HUES64 (cell line): ENCODE measurements around the gene GABARAP.

Experiments
- H3K27ac ChIP-seq: 2 replicates; pipeline ENCODE4 v1.7.0; 2013; ENCODE audit warnings: low read depth, low read length, inconsistent platforms
- H3K27me3 ChIP-seq: 2 replicates; pipeline ENCODE4 v1.6.1; 2013; ENCODE audit warnings: mild to moderate bottlenecking, low read length; ENCODE audit not compliant: insufficient read depth
- H3K36me3 ChIP-seq: 2 replicates; pipeline ENCODE4 v1.6.1; 2013; ENCODE audit warnings: mild to moderate bottlenecking, low read length; ENCODE audit not compliant: insufficient read depth
- H3K4me1 ChIP-seq: 2 replicates; pipeline ENCODE4 v1.6.1; 2013; ENCODE audit warnings: mild to moderate bottlenecking, low read length, moderate library complexity; ENCODE audit not compliant: insufficient read depth
- H3K4me3 ChIP-seq: 2 replicates; pipeline ENCODE4 v1.5.1; 2013; ENCODE audit warnings: mild to moderate bottlenecking, low read length, moderate library complexity
- H3K9ac ChIP-seq: 2 replicates; pipeline ENCODE4 v1.6.1; 2013; ENCODE audit warnings: mild to moderate bottlenecking, low read depth, low read length
- H3K9me3 ChIP-seq: 2 replicates; pipeline ENCODE4 v1.6.1; 2013; ENCODE audit warnings: low read depth, low read length; ENCODE audit not compliant: insufficient read depth
- WGBS: fragments of 150-250, 120-280 bp; methylation state at CpG from one replicate; pipeline ENCODE4 v1.1.7; 2013; ENCODE audit warnings: missing lambda C conversion rate; 5-methylcytosine and 5-hydroxymethylcytosine counted together

GABARAP gene

GRCh38 chr17:7260151-7260550, 17.9 kb upstream of the GABARAP start:
- H3K27me3 ChIP-seq: peaks cover 35% of the 10 kb centered on the region
- peaks cover 9% of the 10 kb centered on the region for H3K4me1 ChIP-seq
- H3K9me3 ChIP-seq: no peaks in the 10 kb centered on the region
- WGBS: 92% methylated on average over 4 of the region's 4 CpGs
- peak overlapping the region; percentile 94 for H3K4me3 ChIP-seq
- peaks cover 44% of the 10 kb centered on the region for H3K36me3 ChIP-seq
- H3K9ac ChIP-seq: 0 out of 2 replicates have a peak overlapping the region, but pooled peaks have one; percentile 83
- no peak overlapping the region; the same call in 1 of the 2 replicates for H3K27ac ChIP-seq

- no peak overlapping the region for H3K9ac ChIP-seq
- peaks cover 51% of the 10 kb centered on the region for H3K36me3 ChIP-seq
These were observed 17.3 kb upstream of the GABARAP start for GRCh38 chr17:7259555-7259889.

DNA sequence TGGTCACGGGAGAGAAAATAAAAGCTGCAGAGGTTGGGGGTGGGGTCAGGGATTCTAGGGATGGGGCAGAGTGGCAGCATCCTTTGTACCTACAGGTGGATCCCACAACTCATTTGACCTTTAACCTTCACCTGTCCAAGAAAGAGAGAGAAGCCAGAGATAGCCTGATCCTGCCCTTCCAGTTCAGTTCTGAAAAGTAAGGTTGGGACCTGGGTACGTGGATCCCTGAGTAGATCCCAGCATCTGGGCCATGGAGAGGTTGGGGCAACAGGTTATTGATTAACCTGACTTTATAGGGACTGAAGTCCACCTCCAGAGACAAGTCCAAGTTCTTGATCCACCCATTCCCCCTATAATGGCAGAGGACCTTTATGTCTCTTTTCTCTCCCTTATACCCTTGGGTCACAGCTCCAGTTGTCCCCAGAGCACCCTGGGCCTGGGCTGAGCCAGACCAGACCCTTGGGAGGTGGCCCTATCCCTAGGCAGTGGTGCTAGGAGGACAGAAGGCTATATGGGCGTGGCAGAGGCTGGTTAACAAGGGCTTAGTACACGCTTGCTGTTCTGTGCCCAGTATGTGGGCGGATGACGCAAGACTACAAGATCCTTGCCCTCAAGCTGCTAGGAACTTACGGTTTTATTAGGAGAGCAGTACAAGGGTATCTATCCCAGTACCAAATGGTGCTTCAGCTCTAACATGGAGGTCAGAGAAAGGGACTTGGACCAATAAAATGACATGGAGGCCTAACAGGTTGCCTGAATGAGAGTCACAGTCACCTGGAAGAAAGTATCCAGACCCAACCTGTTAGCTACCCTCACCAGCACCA, 16.7 kb upstream of the GABARAP start:
- Histone ChIP-seq H3K9me3 (no peaks in the 10 kb centered on the region), H3K4me3 (no peak overlapping the region), H3K9ac (no peak overlapping the region; the same call in 1 of the 2 replicates), H3K4me1 (peaks cover 7% of the 10 kb centered on the region), H3K27me3 (peaks cover 35% of the 10 kb centered on the region), H3K27ac (no peak overlapping the region), H3K36me3 (peaks cover 57% of the 10 kb centered on the region)
- WGBS: 96% methylated on average over 7 of the region's 7 CpGs

More at GRCh38 chr17:7259555-7259889, 17.3 kb upstream of the GABARAP start:
- no peak overlapping the region; the same call in 1 of the 2 replicates for H3K4me3 ChIP-seq
- peaks cover 9% of the 10 kb centered on the region for H3K4me1 ChIP-seq
- peaks cover 35% of the 10 kb centered on the region for H3K27me3 ChIP-seq
- 94% methylated on average over 5 of the region's 6 CpGs for WGBS
- no peaks in the 10 kb centered on the region for H3K9me3 ChIP-seq
- no peak overlapping the region for H3K27ac ChIP-seq

GRCh38 chr17:7256766-7257456, 14.7 kb upstream of the GABARAP start:
- Histone ChIP-seq H3K36me3 (peaks cover 58% of the 10 kb centered on the region), H3K9ac (no peak overlapping the region), H3K27me3 (peaks cover 17% of the 10 kb centered on the region), H3K9me3 (no peaks in the 10 kb centered on the region), H3K4me1 (peaks cover 13% of the 10 kb centered on the region), H3K4me3 (no peak overlapping the region), H3K27ac (no peak overlapping the region)
- WGBS: 97% methylated on average over 8 of the region's 8 CpGs

DNA sequence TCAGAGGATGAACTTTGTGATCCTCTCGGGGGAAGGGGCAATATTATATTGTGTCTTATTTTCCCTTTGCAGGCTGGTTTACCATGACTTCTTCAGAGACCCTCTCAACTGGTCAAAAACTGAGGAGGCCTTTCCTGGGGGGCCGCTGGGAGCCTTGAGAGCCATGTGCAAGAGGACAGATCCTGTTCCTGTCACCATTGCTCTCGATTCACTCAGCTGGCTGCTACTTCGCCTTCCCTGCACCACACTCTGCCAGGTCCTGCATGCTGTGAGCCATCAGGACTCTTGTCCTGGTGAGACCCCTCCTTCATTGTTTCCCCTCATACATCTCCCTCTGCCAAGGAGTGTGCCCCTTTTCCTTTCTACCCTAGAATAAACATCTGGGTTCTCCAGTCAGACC, 12.3 kb upstream of the GABARAP start:
- no peaks in the 10 kb centered on the region for H3K27me3 ChIP-seq
- H3K9me3 ChIP-seq: no peaks in the 10 kb centered on the region
- H3K4me3 ChIP-seq: no peak overlapping the region
- H3K9ac ChIP-seq: no peak overlapping the region
- H3K4me1 ChIP-seq: peaks cover 13% of the 10 kb centered on the region; the same call in 1 of the 2 replicates
- WGBS: 95% methylated on average over 4 of the region's 4 CpGs
- no peak overlapping the region for H3K27ac ChIP-seq
- H3K36me3 ChIP-seq: peaks cover 51% of the 10 kb centered on the region

GRCh38 chr17:7253082-7253481, 10.8 kb upstream of the GABARAP start:
- Histone ChIP-seq H3K27ac (no peak overlapping the region; the same call in 1 of the 2 replicates), H3K9ac (peak overlapping the region; percentile 79), H3K36me3 (peaks cover 36% of the 10 kb centered on the region), H3K4me3 (peak overlapping the region; percentile 89), H3K4me1 (peaks cover 13% of the 10 kb centered on the region; the same call in 1 of the 2 replicates), H3K9me3 (no peaks in the 10 kb centered on the region), H3K27me3 (no peaks in the 10 kb centered on the region)
- 89% methylated on average over 5 of the region's 5 CpGs for WGBS

GRCh38 chr17:7252176-7253043, 10.2 kb upstream of the GABARAP start, which contains the start of gene ELP5:
TSS of gene ELP5 (plus strand) at chr17:7252215. CDS start at chr17:7252551, 336 bp downstream.
- peak within 1 kb of the TSS; percentile 89 for H3K4me3 ChIP-seq
- H3K9me3 ChIP-seq: no peaks in the 10 kb centered on the region
- H3K36me3 ChIP-seq: peaks cover 30% of the 10 kb centered on the region
- peak within 1 kb of the TSS; percentile 91 for H3K9ac ChIP-seq
- peaks cover 13% of the 10 kb centered on the region; the same call in 1 of the 2 replicates for H3K4me1 ChIP-seq
- WGBS: 2% methylated on average over 54 of the region's 55 CpGs
- no peaks in the 10 kb centered on the region for H3K27me3 ChIP-seq
- peak within 1 kb of the TSS; percentile 98 for H3K27ac ChIP-seq

DNA sequence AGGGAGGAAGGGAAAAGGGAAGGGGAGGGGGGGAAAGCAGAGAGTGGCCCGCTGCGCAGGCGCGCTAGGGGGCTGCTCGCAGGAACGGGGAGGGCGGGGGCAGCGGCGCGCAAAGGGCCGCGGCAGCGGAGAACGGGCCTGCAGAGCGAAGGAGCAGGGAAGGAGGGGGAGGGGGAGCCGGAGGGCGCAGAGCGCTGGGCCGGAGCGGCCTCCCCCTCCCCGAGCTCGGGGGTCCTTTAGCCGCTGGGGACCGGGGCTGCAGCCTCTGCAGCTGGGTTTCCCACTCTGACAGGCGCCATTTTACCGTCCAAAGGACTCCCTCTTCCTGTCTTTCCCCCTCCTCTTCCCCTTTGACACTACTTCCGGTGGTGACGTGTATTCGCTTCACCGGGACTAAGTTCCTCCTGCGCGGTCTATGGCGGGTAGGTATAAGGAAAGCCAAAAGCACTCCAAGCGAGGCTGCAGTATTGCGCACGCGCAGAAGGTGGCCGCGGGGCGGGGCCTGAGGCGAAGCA, 9.5 kb upstream of the GABARAP start, which contains the start of gene CTDNEP1:
Gene CTDNEP1 (minus strand): TSS at position 74 of the 515 bp plus-strand sequence. CDS start 438 bp downstream, outside the sequence.
- no peaks in the 10 kb centered on the region for H3K9me3 ChIP-seq
- H3K4me3 ChIP-seq: peak within 1 kb of the TSS; percentile 89
- H3K27ac ChIP-seq: peak within 1 kb of the TSS; percentile 98
- WGBS: under 1% methylated on average over 41 of the region's 41 CpGs
- peak within 1 kb of the TSS; percentile 91 for H3K9ac ChIP-seq
- no peaks in the 10 kb centered on the region for H3K27me3 ChIP-seq
- peaks cover 13% of the 10 kb centered on the region; the same call in 1 of the 2 replicates for H3K4me1 ChIP-seq
- peaks cover 28% of the 10 kb centered on the region for H3K36me3 ChIP-seq

DNA sequence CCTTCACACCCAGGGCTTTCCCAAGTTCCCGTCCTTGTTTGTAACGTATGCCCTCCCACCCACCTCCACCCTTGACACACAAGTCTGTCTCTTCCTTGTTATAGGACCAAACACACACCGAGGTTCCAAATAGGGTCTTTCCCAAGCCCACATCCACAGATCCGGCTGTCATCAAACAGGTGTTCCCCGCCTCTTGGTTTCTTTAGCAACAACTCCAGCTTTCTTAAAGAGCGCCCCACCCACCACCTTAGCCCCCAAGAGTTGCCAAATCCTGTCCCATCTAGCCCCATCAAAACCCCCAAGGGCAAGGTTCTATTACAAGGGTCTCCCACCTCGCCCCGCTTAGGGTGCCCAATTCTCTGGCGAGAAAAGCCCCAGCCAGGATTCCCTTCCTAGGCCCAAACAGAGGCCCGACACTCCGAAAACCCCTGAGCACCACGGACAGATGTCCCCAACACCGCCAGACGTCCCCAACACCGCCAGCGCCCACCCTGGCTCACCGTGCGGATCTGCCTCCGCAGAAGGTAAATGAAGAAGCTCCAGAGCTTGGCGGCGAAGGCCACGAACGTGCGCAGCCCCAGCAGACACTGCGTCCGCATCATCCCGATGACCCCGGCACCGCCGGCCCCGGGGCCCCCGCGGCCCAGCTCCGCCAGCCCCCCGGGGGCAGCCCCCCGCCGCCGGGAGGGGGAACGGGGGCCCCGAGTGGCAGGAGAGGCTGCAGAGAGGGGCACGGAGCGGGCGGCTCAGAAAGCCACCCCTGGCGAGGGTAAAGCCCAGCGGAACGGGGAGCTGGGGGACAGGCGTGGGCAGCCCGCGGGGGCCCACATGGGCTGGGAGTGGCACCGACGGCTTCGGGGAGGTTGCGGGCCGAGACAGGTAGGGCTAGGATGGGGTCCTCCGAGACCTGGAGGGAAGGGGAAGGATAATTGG, 8.7 kb upstream of the GABARAP start:
- H3K36me3 ChIP-seq: peaks cover 29% of the 10 kb centered on the region
- H3K27ac ChIP-seq: peak overlapping the region; percentile 98
- peaks cover 13% of the 10 kb centered on the region; the same call in 1 of the 2 replicates for H3K4me1 ChIP-seq
- WGBS: 1% methylated on average over 55 of the region's 55 CpGs
- peak overlapping the region; percentile 89 for H3K4me3 ChIP-seq
- H3K9me3 ChIP-seq: no peaks in the 10 kb centered on the region
- H3K9ac ChIP-seq: peak overlapping the region; percentile 82
- no peaks in the 10 kb centered on the region for H3K27me3 ChIP-seq
